IPS-NIHi11 (cell line): Measurements from ENCODE around the gene SBK3.
"Not testable (repeated sequence)": the region's sequence is repeated elsewhere in the genome, so short reads cannot be mapped to it uniquely, and the experiment has no call there.

Source experiments
- DNase-seq: peaks from one replicate; pipeline ENCODE4 v3.0.0; 2012; ENCODE audit warnings: mixed read lengths, low spot score

Gene SBK3

DNA sequence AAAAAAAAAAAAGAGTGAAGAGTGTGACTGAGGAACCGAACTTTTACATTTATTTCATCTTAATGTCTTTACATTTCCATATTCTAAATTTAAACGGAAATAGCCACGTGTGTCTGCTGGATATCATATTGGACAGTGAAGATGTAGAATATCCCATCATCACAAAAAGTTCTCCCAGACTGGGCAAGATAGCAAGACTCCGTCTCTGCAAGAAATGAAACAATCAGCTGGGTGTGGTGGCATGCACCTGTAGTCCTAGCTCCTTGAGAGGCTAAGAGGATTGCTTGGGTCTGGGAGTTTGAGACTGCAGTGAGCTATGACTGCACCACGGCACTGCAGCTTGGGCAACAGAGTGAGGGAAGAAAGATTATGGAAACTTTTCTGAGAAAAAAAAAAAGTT is 31.4 kb upstream of the SBK3 start:
- DNase-seq = no peak

DNA sequence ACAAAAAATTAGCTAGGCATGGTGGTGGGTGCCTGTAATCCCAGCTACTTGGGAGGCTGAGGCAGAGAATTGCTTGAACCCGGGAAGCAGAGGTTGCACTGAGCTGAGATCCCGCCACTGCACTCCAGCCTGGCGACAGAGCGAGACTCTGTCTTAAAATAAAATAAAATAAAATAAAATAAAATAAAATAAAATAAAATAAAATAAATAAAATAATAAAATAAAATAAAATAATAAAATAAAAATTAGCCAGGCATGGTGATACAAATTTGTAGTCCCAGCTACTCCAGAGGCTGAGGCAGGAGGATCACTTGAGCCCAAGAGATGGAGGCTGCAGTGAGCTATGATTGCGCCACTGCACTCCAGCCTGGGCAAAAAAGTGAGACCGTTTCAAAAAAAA is 28.6 kb upstream of the SBK3 start:
- not testable (repeated sequence) for DNase-seq

DNA sequence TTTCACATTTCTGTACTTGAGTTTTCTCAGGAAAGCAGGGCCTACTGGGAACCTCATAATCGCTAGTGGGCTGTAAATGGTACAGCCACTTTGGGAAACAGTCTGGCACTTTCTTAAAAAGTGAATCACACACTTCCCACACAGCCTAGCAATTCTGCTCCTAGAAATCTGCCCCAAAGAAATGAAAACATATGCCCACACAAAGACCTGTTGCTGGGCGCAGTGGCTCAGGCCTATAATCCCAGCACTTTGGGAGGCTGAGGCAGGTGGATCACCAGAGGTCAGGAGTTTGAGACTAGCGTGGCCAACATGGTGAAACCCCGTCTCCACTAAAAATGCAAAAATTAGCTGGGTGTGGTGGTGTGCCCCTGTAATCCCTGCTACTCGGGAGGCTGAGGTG is 24.1 kb upstream of the SBK3 start:
- DNase-seq = not testable (repeated sequence)

DNA sequence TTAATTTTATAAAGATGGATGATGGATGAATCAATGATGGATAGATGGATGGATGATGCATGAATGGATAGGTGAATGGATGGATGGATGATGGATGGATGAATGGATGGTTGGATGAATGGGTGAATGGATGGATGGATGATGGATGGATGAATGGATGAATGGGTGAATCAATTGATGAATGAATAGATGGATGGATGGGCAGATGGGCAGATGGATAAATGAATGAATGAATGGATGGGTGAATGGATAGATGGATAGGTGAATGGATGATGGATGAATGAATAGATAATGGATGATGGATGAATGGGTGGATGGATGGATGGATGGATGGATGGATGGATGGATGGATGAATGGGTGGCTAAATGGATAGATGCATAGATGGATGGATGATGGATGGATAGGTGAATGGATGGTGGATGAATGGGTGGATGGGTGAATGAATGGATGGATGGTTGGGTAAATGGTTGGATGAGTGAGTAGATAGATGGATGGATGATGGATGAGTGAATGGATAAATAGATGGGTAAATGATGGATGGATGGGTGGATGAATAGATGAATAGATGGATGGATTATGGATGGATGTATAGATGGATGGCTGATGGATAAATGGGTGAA is 22.5 kb upstream of the SBK3 start:
- DNase-seq = no peak

DNA sequence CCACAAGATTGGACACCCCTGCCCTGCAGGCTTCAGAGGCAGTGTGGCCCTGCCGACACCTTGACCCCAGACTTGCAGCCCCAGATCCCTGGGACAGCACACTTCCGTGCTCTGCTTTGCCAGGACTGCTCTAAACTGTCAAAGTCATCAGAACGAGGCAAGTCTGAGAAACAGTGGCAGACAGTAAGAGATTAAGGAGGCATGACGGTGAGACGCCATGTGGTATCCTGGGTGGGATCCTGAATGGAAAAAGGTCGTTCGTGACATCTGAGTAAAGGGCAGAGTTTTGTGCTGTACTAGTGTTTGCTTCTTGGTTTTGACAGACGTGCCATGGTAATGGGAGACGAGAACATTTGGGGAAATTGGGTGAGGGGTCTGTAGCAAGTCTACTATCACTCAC is 21.5 kb upstream of the SBK3 start:
- no peak for DNase-seq

DNA sequence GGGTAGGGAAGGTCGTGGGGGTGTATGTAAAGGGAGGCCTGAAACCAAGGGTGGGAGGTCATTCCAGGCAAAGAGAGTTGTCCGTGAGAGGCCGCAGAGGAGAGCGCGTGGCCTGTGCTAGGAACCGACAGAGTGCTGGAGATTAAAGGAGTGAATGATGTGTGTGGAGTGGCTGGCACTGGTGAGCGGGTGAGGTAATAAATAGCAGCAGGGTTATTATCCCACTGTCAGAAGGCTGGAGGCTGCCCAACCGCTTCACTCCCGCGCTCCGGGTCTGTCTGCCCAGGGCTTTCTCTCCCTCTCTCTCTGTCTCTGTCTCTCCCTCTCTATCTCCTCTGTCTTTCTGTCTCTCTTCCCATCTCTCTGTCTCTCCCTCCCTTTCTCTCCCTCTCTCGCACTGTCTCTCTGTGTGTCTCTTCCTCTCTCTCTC is 17.9 kb upstream of the SBK3 start:
- DNase-seq = peak; percentile 20

DNA sequence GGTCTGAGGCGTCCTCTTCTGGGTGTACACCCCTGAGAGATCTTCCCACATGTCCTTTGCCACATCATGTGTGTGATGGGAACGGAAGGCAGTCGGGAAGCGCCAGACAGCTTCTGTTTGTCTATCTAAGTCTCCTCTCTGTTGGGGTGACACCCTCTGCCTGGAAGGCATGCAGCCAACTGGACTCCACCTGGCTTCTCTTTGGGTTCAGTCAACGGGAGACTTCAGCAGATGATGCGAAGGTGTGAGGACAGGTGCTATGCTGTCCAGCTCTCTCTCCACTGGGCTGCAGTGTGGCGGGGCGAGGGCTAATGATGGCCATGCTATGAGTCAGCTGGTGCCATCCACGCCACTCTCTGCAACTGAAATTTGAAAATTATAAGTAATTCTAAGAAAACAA is 14.3 kb upstream of the SBK3 start:
- no peak for DNase-seq

DNA sequence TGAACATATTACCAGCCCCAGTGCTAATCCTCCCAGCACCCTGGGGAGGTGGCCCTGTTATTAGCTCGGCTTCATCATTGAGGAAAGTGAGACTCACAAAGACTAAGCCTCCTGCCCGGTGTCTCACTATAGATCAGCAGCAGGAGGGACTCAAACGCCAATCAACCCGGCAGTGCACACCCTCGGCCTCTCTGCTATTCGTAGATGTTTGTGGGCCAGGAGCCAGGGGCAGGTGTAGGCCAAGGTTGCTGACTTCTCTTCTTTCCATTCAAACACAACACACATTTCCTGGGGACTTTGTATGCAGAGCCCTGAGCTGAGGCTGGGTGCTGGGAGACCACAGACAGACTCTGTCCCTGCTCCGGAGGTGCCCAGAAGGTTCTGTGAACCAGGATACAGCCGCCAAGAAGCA is 9.4 kb upstream of the SBK3 start:
- peak; percentile 39 for DNase-seq

DNA sequence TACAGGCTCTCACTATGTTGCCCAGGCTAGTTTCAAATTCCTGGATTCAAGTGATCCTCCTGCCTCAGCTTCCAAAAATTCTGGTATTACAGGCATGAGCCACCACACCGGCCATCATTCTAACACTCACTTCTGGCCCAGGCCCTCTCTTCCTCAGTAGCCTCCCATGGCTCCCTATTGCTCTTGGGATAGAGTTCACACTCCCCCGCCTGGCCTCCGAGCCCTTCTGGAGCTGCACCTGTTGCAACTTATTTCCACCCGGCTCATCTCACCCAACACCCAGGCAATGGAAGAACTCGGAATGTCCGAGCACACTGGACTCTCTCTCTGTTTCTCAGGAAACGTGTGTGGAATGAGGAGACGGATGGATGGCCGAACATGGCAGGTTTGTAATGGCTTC is 9.0 kb upstream of the SBK3 start:
- DNase-seq = peak; percentile 5

DNA sequence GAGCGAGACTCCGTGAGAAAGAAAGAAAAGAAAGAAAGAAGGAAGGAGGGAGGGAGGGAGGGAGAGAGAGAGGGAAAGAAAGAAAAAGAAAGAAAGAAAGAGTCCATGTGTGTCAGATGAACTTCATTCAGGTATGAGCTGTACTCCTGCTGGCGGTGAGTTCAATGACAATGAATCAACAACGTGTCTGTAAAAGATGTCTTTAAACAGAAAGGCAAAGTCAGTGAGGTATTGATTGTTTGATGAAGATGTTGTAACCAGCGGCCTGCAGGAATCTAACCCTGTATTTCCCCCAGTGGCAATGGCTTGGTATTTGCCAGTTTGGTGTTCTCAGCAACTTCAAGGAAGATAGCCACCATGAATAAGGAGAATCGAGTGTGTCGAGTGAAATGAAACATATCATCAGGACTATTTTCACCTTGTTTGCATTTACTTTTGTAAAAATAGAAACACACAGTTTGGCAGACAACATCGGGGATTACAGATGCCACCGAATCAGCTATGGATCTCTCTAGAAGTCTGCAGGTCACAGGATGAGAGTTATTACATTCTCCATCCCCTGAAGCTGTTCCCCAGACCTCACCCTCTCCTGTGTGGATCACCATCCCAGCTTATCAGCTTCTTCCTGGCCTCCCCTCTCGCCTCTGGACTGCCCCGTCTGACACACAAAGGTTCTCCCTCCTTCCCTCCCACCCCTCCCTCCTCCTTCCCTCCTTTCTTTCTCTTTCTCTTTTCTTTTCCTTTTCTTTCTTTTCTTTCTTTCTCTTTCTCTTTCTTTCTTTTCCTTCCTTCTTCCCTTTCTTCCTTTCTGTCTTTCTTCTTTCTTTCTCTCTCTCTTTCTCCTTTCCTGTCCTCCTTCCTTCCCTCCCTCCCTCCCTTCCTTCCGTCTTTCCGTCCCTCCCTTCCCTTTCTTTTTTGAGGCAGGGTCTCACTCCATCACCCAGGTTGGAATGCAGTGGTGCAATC is 8.2 kb upstream of the SBK3 start:
- DNase-seq = peak; percentile 16

DNA sequence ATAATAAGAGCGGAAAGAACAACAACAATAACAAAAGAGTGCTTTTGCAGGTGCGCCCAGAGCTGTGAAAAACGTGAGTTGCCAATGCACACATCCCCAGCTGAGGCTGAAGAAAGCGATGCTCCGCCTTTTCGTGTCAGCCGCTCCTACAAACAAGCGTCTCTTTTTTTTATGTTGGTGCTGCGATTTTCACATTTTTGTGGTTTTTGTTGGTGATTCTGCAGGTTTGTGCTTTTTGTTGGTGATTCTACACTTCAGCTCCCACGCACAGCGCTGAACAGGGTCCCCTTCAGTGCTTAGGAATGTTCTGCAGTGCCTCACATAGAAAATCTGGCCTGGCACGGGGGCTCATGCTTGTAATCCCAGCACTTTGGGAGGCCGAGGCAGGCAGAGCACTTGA is 7.3 kb upstream of the SBK3 start:
- peak; percentile 11 for DNase-seq

DNA sequence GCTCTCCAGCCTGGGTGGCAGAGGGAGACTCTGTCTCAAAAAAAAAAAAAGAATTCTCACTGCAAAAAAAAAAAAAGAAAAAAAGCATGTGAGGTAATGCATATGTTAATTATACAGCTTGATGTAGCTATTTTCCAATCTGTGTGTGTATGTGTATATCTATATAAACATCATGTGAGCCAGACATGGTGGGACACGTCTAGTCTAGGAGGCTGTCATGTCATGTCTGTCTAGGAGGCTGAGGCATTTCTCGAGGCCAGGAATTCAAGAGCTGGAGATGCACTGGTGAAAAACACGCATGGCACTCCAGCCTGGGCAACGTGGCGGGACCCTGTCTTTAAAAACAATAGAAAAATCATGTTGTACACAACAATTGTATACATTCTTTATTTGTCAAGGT is 6.9 kb upstream of the SBK3 start:
- no peak for DNase-seq

DNA sequence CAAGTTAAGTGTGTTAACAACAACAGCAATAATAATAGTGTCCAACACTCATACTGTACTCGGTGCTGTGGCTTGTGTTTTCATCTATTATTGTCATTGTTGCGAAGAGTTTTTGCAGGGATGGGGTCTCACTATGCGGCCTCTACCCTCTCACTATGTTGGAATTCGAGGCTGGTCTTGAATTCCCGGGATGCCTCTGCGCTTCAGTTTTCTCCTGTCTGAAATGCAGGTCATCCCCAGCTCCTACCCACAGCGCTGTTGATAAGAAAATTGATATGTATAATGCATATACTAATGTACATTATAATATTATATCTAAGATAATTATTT is 4.9 kb upstream of the SBK3 start:
- peak; percentile 22 for DNase-seq

DNA sequence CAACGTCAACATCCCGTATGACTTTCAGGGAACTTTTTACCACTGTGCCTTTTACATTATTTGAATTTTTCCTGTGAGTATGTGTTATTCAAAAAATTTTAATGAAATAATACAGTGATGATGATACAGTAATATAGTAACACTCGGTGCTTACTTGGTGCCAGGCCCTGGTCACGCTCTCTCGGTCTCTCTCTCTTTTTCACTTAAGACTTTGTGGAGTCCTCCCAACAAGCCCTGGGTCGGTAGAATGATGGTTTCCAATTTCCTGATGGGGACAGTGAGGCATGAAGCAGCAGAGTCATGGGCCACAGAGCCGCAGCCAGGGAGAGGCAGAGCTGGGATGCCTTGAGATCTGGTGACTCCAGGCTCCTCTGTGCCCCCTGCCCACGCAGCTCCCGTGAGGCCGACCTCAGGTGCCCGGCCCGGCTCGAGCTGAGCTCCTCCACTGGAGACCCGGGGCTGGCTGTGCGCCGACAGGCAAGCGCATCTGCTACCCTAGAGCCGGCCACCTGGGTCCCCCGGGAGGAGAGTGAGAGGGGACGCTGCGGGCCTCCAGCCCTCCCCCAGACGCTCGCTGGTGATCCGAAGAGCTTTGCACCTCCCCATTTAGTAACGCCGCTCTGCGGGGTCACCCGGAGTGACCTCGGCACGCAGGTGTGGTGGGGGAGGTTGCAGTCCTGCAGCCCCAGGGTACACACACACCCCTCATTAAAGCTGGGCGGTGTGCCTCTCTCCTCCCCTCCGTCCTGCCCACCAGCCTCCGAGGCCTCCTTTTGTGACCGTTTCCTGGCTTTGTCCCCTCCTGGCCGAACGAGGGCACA is 4.4 kb upstream of the SBK3 start:
- DNase-seq = peak; percentile 77

DNA sequence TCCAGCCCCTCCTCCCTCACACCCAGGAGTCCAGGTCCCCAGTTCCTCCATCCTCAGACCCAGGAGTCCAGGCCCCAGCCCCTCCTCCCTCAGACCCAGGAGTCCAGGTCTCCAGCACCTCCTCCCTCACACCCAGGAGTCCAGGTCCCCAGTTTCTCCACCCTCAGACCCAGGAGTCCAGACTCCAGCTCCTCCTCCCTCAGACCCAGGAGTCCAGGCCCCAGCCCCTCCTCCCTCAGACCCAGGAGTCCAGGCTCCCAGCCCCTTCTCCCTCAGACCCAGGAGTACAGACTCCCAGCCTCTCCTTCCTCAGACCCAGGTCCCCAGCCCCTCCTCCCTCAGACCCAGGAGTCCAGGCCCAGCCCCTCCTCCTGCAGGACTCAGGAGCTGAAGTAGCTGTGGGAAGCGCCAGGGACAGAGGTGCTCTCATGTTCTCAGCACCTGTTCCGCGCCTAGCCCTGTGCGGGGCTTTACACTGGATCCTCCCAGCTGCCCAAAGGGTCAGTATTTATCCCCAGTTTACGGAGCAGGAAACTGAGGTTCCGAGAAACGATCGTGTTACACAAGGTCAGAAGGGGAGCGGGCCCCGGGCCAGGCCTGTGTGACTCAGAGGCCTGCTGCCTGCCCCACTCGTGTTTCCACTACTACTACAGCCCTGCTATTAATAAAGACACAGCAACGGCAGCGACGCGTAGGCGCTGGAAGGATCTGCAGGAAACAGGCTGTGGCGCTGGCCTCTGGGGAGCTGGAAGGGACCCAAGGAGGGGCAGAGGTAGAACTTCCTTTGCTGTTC is 1.7 kb upstream of the SBK3 start:
- DNase-seq = peak; percentile 33

DNA sequence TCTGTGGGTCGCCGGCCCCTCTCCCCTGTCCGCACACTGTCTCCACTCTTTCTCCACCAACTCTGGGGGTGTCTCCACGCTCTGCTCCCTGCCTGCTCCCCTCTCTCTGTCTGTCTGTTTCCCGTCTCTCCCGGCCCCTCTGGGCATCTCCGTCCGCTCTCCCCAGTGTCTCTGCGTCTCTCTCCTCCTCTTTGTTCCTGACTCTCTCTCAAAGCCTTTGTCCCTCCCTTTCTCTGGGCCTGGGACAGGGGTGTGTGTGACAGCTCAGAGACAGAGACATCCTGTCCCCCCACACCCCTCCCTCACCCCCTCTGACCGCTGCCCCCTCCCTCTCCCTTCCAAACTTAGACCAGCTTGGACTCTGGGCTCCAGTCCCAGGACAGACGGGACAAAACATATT is 668 bp upstream of the SBK3 start:
- DNase-seq = peak; percentile 8

DNA sequence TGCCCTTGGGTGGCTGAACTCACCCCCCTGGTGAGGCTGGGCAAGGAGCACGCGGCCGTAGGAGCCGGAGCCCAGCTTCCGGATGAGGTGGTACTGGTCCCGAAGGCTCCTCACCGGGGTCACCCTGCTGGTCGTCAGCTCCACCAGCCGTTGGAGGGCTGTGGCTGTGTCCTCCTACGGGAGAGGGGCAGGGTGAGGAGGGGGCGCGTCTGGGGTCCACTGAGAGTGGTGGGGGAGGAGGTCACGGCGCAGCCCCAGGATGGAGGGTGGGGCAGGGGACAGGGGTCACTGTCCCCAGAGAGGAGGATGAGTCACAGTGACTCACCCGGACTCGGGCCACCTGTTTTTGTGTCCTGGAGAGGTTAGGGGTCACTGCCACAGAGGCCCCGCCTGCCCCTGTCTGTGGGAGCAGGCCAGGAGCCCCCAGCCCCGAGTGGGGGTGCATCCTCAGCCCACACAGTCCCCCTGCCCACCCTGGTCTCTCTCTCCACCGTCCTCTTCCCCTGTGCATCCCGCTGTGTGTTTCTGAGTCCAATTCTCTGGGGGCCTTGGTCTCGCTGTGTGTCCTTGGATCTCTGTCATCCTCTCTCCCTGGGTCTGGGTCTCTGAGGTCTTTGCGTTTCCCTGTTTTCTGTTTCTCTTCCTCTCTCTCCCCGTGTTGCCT is 435 bp downstream of the SBK3 start:
- peak; percentile 19 for DNase-seq

DNA sequence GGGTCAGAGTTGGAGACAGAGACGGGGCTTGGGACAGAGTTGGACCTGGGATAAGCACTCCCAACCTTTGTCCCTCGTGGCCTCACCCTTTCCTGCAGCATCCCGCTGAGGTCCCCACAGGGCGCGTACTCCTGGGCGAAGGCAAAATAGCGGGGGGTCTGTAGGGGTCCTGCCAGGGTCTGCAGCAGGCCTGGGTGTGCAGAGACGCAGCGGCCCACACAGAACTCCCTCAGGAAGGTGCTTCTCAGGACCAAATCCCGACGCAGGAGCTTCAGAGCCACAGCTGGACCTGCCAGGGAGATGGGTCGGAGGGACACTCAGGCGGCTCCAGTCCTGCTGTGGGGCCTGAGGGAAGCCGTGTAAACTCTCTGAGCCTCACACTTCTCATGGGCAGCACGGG is 1.3 kb downstream of the SBK3 start:
- DNase-seq = no peak

DNA sequence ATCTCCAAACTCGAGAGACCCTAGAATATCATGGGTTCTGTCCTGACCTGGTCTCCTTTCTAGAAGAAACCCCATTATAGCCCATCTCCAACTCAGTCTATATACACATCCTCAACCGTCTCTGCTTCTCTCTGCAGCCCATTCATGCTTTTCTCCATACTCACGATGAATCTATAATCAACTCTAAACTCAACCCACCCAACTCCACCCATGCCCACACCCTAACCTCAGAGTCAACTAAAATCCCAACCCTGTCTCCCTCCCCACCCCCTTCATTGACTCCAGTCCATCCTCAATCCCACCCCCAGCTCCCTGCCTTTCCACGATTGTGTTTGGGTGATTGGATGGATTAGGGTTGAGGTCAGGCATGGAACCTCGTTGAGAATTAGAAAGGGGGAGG is 1.8 kb downstream of the SBK3 start:
- DNase-seq = no peak

DNA sequence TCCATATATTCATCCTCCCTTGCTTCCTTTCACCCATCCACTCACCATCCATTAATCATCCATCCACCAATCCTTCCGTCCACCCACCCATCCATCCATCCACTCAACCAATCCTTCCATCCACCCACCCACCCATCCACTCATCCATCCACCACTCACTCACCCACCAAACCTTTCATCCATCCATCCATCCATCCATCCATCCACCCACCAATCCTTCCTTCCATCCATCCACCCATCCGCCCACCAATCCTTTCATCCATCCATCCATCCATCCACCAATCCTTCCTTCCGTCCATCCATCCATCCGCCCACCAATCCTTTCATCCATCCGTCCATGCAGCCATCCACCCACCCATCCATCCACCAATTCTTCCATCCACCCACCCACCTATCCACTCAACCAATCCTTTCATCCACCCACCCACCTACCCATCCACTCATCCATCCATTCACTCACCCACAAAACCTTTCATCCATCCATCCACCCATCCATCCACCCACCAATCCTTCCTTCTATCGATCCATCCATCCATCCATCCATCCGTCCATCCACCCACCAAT is 3.0 kb downstream of the SBK3 start:
- no peak for DNase-seq

DNA sequence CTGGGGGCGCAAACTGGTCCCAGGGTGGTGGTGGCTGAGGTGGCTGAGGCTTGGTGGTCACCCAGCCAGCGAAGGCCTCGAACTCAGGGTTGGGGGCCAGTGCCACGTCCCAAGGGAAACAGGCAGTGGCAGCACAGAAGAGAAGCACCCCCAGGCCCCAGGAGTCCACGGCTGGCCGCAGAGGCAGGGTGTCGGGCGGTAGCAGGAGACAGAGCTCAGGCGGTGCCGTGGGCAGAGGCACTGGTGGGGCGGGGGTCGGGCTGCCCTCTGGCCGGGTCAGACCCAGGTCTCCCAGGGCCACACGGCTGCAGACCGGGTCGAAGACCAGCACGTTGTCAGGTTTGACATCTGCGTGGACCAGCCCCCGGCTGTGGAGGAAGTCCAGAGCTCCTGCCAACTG is 4.3 kb downstream of the SBK3 start:
- DNase-seq = peak; percentile 17
